A673 (cell line): ENCODE data around the gene GALNT10. TPM values are rescaled to one million over a fixed set of nuclear protein-coding genes. Genes with fewer than 3 reads are reported as not detected.

ENCODE experiments used
- BruUV-seq: library from RNA; stranded (reverse); fragments of 400-500 nt; replicated peaks from 2 replicates; lab custom pipeline; 2021; lab: Mats Ljungman, UMichigan
- CTCF ChIA-PET: fragments of 300-600 bp; sonication (Branson Sonifier 250); formaldehyde crosslinking; loops from one replicate; lab custom pipeline; 2022; ENCODE audit warnings: antibody characterized with exemption; lab: Charles Lee
- POLR2A ChIA-PET: fragments of 300-600 bp; sonication (Branson Sonifier 250); formaldehyde crosslinking; loops from one replicate; lab custom pipeline; 2022; ENCODE audit warnings: antibody characterized with exemption; ENCODE audit not compliant: low non-redundant PET; lab: Charles Lee
- DNase-seq: peaks from one replicate; pipeline ENCODE4 v3.0.0-alpha.2; 2015; ENCODE audit warnings: low spot score
- H3K27ac ChIP-seq: fragments of 200-600 bp; sonication (generic); 2 replicates; pipeline ENCODE4 v1.5.1; 2016; ENCODE audit warnings: mixed run types, low read depth, mild to moderate bottlenecking, mixed read lengths, antibody characterized with exemption, low read length; ENCODE audit not compliant: poor library complexity, severe bottlenecking
- H3K27me3 ChIP-seq: fragments of 200-600 bp; sonication (generic); replicated peaks from 2 replicates; pipeline ENCODE4 v1.6.1; 2017; ENCODE audit warnings: mixed run types, low read depth, mild to moderate bottlenecking, mixed read lengths, antibody characterized with exemption, low read length; ENCODE audit not compliant: insufficient read depth, poor library complexity
- H3K36me3 ChIP-seq: fragments of 200-600 bp; sonication (generic); 2 replicates; pipeline ENCODE4 v1.6.1; 2016; ENCODE audit warnings: mixed run types, mild to moderate bottlenecking, mixed read lengths, antibody characterized with exemption, low read length; ENCODE audit not compliant: insufficient read depth, poor library complexity, severe bottlenecking
- H3K4me1 ChIP-seq: fragments of 200-600 bp; sonication (generic); 2 replicates; pipeline ENCODE4 v1.6.1; 2017; ENCODE audit warnings: mixed run types, mild to moderate bottlenecking, mixed read lengths, antibody characterized with exemption, low read length; ENCODE audit not compliant: insufficient read depth, poor library complexity, severe bottlenecking
- H3K4me3 ChIP-seq: fragments of 200-600 bp; sonication (generic); 2 replicates; pipeline ENCODE4 v1.5.1; 2016; ENCODE audit warnings: low read depth, mixed run types, mild to moderate bottlenecking, mixed read lengths, low read length; ENCODE audit not compliant: poor library complexity, severe bottlenecking
- H3K9me3 ChIP-seq: fragments of 200-600 bp; sonication (generic); 2 replicates; pipeline ENCODE4 v1.6.1; 2016; ENCODE audit warnings: mixed run types, low read depth, mild to moderate bottlenecking, mixed read lengths, antibody characterized with exemption, low read length; ENCODE audit not compliant: poor library complexity, severe bottlenecking
- CTCF ChIP-seq: fragments of 300-800, 200-600 bp; sonication (generic); conservative IDR thresholded peaks from 2 replicates; pipeline ENCODE4 v1.5.1; 2017; ENCODE audit warnings: low read depth, mild to moderate bottlenecking, antibody characterized with exemption, low read length, moderate library complexity, mixed read lengths
- EZH2 ChIP-seq: fragments of 200-600 bp; sonication (generic); IDR thresholded peaks from 2 replicates; pipeline ENCODE4 v1.6.1; 2017; ENCODE audit warnings: borderline replicate concordance, low read depth, mild to moderate bottlenecking, mixed read lengths, antibody characterized with exemption, low read length; ENCODE audit not compliant: poor library complexity, severe bottlenecking
- intact Hi-C: fragments of 100-400 bp; cut with micrococcal nuclease; formaldehyde crosslinking; loops from one replicate; pipeline ENCODE4 v1.10.0; 2022; ENCODE audit not compliant: unreplicated experiment
- total RNA-seq: library from RNA; stranded (reverse); gene quantifications from 2 replicates; pipeline ENCODE4 v1.2.3, GENCODE V29; 2021

Gene GALNT10
- total RNA-seq, 1 experiment from 2014 or later: 17.9 TPM

- BruUV-seq: no TSS peak
- no peak for DNase-seq
- Histone ChIP-seq H3K4me3 (no peak overlapping the region), H3K9me3 (no peaks in the 10 kb centered on the region), H3K27me3 (no peaks in the 10 kb centered on the region), H3K4me1 (no peaks in the 10 kb centered on the region), H3K27ac (no peak overlapping the region), H3K36me3 (no peaks in the 10 kb centered on the region)
- POLR2A ChIA-PET: no interaction called here
- CTCF ChIA-PET: no interaction called here
- TF ChIP-seq EZH2 (no peak), CTCF (no peak)
- intact Hi-C loops: no loop called here
Measured at GRCh38 chr5:154308443-154309370, 118.2 kb downstream of the GALNT10 start.

GRCh38 chr5:154309371-154309745 is 118.8 kb downstream of the GALNT10 start:
- Histone ChIP-seq H3K9me3 (no peaks in the 10 kb centered on the region), H3K27ac (no peak overlapping the region), H3K36me3 (no peaks in the 10 kb centered on the region), H3K4me1 (no peaks in the 10 kb centered on the region), H3K4me3 (no peak overlapping the region), H3K27me3 (no peaks in the 10 kb centered on the region)
- intact Hi-C loops: no loop called here
- TF ChIP-seq EZH2: no peak
- TF ChIP-seq CTCF: no peak
- DNase-seq: no peak
- no TSS peak for BruUV-seq
- ChIA-PET CTCF (no interaction called here), POLR2A (no interaction called here)

- no peak for TF ChIP-seq EZH2
- no peak for TF ChIP-seq CTCF
- Histone ChIP-seq H3K9me3 (no peaks in the 10 kb centered on the region), H3K4me1 (no peaks in the 10 kb centered on the region), H3K4me3 (no peak overlapping the region), H3K27ac (no peak overlapping the region), H3K27me3 (no peaks in the 10 kb centered on the region), H3K36me3 (no peaks in the 10 kb centered on the region)
- BruUV-seq: no TSS peak
- ChIA-PET CTCF (no interaction called here), POLR2A (no interaction called here)
- intact Hi-C loops: no loop called here
- no peak for DNase-seq
Measured at GRCh38 chr5:154309805-154310204, 119.3 kb downstream of the GALNT10 start.
